ENCODE results near the gene PRLHR.

DNA sequence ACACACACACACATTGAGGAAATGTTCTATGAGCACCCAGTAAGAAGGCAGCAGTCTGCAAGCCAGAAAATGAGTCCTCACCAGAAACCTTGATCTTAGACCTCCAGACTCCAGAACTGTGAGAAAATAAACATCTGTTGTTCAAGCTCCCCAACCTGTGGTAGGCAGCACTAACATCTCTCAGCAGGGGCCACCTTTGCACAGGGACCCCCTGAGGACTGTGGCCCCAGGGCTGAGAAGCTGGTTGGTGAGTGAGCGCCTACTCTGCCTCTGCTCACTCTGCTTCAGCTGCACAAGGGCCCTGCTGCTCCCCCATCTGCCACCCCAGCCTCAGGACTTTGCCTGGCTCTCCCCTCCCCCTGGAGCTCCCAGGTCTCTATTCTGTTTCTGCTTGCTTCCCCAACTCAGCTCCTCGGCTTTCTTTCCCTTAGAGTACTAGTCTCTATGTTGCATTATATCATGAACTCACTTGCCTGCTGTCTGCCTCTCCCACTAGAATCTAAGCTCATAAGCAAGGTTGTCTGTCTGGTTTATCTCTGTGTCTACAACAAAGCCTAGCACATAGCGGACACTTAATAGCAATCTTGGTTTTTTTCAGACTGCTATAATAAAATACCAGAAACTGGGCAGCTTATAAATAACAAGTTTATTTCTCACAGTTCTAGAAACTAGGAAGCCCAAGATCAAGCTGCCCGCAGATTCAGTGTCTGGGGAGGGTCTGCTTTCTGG is 40.4 kb upstream of the PRLHR start:
- TF ChIP-seq, protein P1, sequence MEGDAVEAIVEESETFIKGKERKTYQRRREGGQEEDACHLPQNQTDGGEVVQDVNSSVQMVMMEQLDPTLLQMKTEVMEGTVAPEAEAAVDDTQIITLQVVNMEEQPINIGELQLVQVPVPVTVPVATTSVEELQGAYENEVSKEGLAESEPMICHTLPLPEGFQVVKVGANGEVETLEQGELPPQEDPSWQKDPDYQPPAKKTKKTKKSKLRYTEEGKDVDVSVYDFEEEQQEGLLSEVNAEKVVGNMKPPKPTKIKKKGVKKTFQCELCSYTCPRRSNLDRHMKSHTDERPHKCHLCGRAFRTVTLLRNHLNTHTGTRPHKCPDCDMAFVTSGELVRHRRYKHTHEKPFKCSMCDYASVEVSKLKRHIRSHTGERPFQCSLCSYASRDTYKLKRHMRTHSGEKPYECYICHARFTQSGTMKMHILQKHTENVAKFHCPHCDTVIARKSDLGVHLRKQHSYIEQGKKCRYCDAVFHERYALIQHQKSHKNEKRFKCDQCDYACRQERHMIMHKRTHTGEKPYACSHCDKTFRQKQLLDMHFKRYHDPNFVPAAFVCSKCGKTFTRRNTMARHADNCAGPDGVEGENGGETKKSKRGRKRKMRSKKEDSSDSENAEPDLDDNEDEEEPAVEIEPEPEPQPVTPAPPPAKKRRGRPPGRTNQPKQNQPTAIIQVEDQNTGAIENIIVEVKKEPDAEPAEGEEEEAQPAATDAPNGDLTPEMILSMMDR (IDR thresholded peaks at IDR 0.05; ENCODE audit: low read depth, low read length): no peak
- no peak for TF ChIP-seq MYC (IDR thresholded peaks at IDR 0.05; ENCODE audit: low read depth, low read length)

Measured in NB4 (cell line).